PC-3 (cell line): ENCODE data around the gene PLA2G1B. TPM values are rescaled to one million over a fixed set of nuclear protein-coding genes. Genes with fewer than 3 reads are reported as not detected.
"Not testable (repeated sequence)": the region's sequence is repeated elsewhere in the genome, so short reads cannot be mapped to it uniquely, and the experiment has no call there.

Experiments
- ATAC-seq: fragments of 200-7000 bp; cut with Tn5 transposase; 2 replicates; pipeline ENCODE4 v1.9.1; 2020; ENCODE audit warnings: mild to moderate bottlenecking, moderate library complexity
- BruUV-seq: library from RNA; stranded (reverse); fragments of 400-500 nt; replicated peaks from 2 replicates; lab custom pipeline; 2021; lab: Mats Ljungman, UMichigan
- CTCF ChIA-PET: fragments of 300-600 bp; sonication (Branson Sonifier 250); formaldehyde crosslinking; loops from one replicate; lab custom pipeline; 2022; ENCODE audit warnings: antibody characterized with exemption; lab: Charles Lee
- POLR2A ChIA-PET: fragments of 300-600 bp; sonication (Branson Sonifier 250); formaldehyde crosslinking; loops from one replicate; lab custom pipeline; 2022; ENCODE audit warnings: antibody characterized with exemption; ENCODE audit not compliant: unreplicated experiment; lab: Charles Lee
- DNase-seq: peaks from one replicate; pipeline ENCODE4 v3.0.0-alpha.2; 2015
- H2AFZ ChIP-seq: fragments of 300-600 bp; sonication (generic); 2 replicates; pipeline ENCODE4 v1.6.0; 2016; ENCODE audit warnings: antibody characterized with exemption, low read length
- H3F3A ChIP-seq: fragments of 300-600 bp; sonication (generic); one replicate; pipeline ENCODE4 v1.6.0; 2017; ENCODE audit warnings: antibody characterized with exemption, low read length, control low read depth, mild to moderate bottlenecking; ENCODE audit not compliant: unreplicated experiment
- H3K27ac ChIP-seq: fragments of 300-600 bp; sonication (generic); 2 replicates; pipeline ENCODE4 v1.5.1; 2016; ENCODE audit warnings: mild to moderate bottlenecking, low read length
- H3K27me3 ChIP-seq: fragments of 300-600 bp; sonication (generic); 2 replicates; pipeline ENCODE4 v1.6.1; 2016; ENCODE audit warnings: low read length, mixed read lengths
- H3K36me3 ChIP-seq: fragments of 300-600 bp; sonication (generic); 2 replicates; pipeline ENCODE4 v1.6.1; 2016; ENCODE audit warnings: low read depth, mixed run types, low read length, mixed read lengths
- H3K4me1 ChIP-seq: fragments of 300-600 bp; sonication (generic); 2 replicates; pipeline ENCODE4 v1.5.1; 2016; ENCODE audit warnings: low read length; ENCODE audit not compliant: insufficient read depth
- H3K4me2 ChIP-seq: fragments of 300-600 bp; sonication (generic); 2 replicates; pipeline ENCODE4 v1.6.0; 2016; ENCODE audit warnings: low read length
- H3K4me3 ChIP-seq: fragments of 300-600 bp; sonication (generic); 2 replicates; pipeline ENCODE4 v1.5.1; 2016; ENCODE audit warnings: mild to moderate bottlenecking, low read length, mixed read lengths
- H3K79me2 ChIP-seq: fragments of 300-600 bp; sonication (generic); 2 replicates; pipeline ENCODE4 v1.6.1; 2017; ENCODE audit warnings: low read length, mixed read lengths
- H3K9ac ChIP-seq: fragments of 300-600 bp; sonication (generic); 2 replicates; pipeline ENCODE4 v1.6.0; 2016; ENCODE audit warnings: mild to moderate bottlenecking, low read length
- H3K9me2 ChIP-seq: fragments of 300-600 bp; sonication (generic); replicated peaks from 2 replicates; pipeline ENCODE4 v1.6.1; 2016; ENCODE audit warnings: mixed run types, low read length, mixed read lengths
- H3K9me3 ChIP-seq: fragments of 300-600 bp; sonication (generic); 2 replicates; pipeline ENCODE4 v1.6.1; 2016; ENCODE audit warnings: low read length, mixed read lengths
- H4K20me1 ChIP-seq: fragments of 300-600 bp; sonication (generic); 2 replicates; pipeline ENCODE4 v1.6.1; 2016; ENCODE audit warnings: low read length, mixed read lengths
- CTCF ChIP-seq: fragments of 300-600 bp; sonication (generic); conservative IDR thresholded peaks from 2 replicates; pipeline ENCODE4 v1.5.1; 2017; ENCODE audit warnings: antibody characterized with exemption, low read depth, mild to moderate bottlenecking, low read length
- EZH2 ChIP-seq: fragments of 300-600 bp; sonication (generic); IDR thresholded peaks from one replicate; pipeline ENCODE4 v1.6.1; 2017; ENCODE audit warnings: antibody characterized with exemption, mild to moderate bottlenecking, low read length; ENCODE audit not compliant: unreplicated experiment
- EZH2phosphoT487 ChIP-seq: fragments of 300-600 bp; sonication (generic); IDR thresholded peaks from 2 replicates; pipeline ENCODE4 v1.6.1; 2018; ENCODE audit warnings: mild to moderate bottlenecking, antibody characterized with exemption, low read length, borderline replicate concordance
- intact Hi-C: fragments of 100-400 bp; cut with micrococcal nuclease; formaldehyde crosslinking; loops from 2 replicates; pipeline ENCODE4 v1.9.0; 2023
- total RNA-seq: library from RNA; depleted of rRNA; stranded (reverse); fragments of >200 nt; gene quantifications from 2 replicates; pipeline ENCODE4 v1.2.3, GENCODE V29; 2014

The PLA2G1B gene
- total RNA-seq, 1 experiment from 2014 or later, result not detected

DNA sequence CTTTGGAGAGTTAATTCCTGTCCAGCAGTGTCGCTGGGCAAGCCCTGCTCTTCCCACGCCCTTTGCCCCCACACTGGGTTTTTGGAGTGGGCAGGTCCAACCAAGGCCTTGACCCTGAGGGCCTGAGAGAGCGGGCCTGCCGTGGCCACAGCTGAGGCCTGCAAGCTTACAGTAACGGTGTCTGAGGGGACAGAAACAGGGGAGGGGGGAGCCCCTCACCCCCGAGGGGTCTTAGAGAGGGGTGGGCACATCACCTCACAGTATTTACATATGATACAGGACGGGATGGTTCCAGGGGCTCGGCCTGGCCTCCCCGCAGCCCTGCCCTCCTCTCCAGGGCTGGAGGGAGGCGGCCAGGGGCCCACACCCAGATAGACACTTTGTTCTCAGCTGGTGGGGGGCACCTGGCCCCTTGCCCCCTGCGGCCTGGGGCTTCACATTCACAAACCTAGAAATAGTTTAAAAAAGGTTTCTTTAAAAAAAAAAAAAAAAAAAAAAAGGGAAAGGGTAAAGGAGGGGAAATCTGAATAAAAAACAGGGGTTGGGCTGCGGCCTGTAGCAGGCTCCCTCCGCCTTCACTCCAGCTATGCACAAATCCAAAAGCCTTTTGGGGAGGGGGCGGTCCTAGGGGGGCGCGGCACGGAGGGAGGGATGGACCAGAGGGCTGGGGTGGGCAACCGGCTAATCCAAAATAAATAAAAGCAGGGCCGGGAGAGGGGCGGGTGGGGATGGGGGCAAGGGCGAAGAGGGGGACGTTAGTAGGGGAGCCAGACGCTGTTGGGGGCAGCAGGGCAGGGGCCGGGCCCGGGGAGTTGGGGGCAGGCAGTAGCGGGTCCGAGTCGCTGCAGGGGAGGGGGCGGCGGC lies 14.8 kb upstream of the PLA2G1B start:
- Histone ChIP-seq H3K4me1 (no peaks in the 10 kb centered on the region), H3K79me2 (no peaks in the 10 kb centered on the region), H3K4me3 (no peak overlapping the region), H3K27me3 (no peaks in the 10 kb centered on the region), H3K4me2 (no peak overlapping the region), H4K20me1 (no peaks in the 10 kb centered on the region), H3K9me2 (no peaks in the 10 kb centered on the region), H3K36me3 (no peaks in the 10 kb centered on the region), H2AFZ (no peak overlapping the region), H3K9me3 (no peaks in the 10 kb centered on the region), H3F3A (no peaks in the 10 kb centered on the region), H3K27ac (no peak overlapping the region), H3K9ac (no peak overlapping the region)
- intact Hi-C loops, result no loop called here
- CTCF ChIA-PET, result no interaction called here
- POLR2A ChIA-PET, result no interaction called here
- no TSS peak for BruUV-seq
- no peak for TF ChIP-seq EZH2
- TF ChIP-seq CTCF, result no peak
- no peak for TF ChIP-seq EZH2phosphoT487
- DNase-seq (no peak), ATAC-seq (no peak)

GRCh38 chr12:120339256-120339655 lies 11.7 kb upstream of the PLA2G1B start:
- no peak overlapping the region for H2AFZ ChIP-seq
- H3F3A ChIP-seq, result no peaks in the 10 kb centered on the region
- H4K20me1 ChIP-seq, result no peaks in the 10 kb centered on the region
- CTCF ChIA-PET, result no interaction called here
- no peak overlapping the region for H3K4me3 ChIP-seq
- no peak for DNase-seq
- no peaks in the 10 kb centered on the region for H3K9me3 ChIP-seq
- no peak overlapping the region for H3K4me2 ChIP-seq
- H3K9me2 ChIP-seq, result no peaks in the 10 kb centered on the region
- BruUV-seq, result no TSS peak
- ATAC-seq, result no peak
- H3K36me3 ChIP-seq, result no peaks in the 10 kb centered on the region
- no peak overlapping the region for H3K9ac ChIP-seq
- TF ChIP-seq EZH2phosphoT487 (no peak), EZH2 (no peak), CTCF (no peak)
- H3K79me2 ChIP-seq, result no peaks in the 10 kb centered on the region
- POLR2A ChIA-PET, result no interaction called here
- intact Hi-C loops, result no loop called here
- H3K27me3 ChIP-seq, result no peaks in the 10 kb centered on the region
- no peak overlapping the region for H3K27ac ChIP-seq
- H3K4me1 ChIP-seq, result no peaks in the 10 kb centered on the region

GRCh38 chr12:120337730-120338129 lies 10.2 kb upstream of the PLA2G1B start:
- intact Hi-C loops, result no loop called here
- H3K9me2 ChIP-seq, result no peaks in the 10 kb centered on the region
- no peak for TF ChIP-seq EZH2phosphoT487
- no peak for TF ChIP-seq EZH2
- no peak for TF ChIP-seq CTCF
- no peaks in the 10 kb centered on the region for H3K9me3 ChIP-seq
- POLR2A ChIA-PET, result no interaction called here
- no peaks in the 10 kb centered on the region for H3K36me3 ChIP-seq
- H3K4me2 ChIP-seq, result no peak overlapping the region
- H2AFZ ChIP-seq, result no peak overlapping the region
- no peaks in the 10 kb centered on the region for H3K4me1 ChIP-seq
- no peak overlapping the region for H3K9ac ChIP-seq
- CTCF ChIA-PET, result no interaction called here
- no peaks in the 10 kb centered on the region for H4K20me1 ChIP-seq
- no peak overlapping the region for H3K27ac ChIP-seq
- DNase-seq (no peak), ATAC-seq (no peak)
- BruUV-seq, result no TSS peak
- no peaks in the 10 kb centered on the region for H3F3A ChIP-seq
- H3K27me3 ChIP-seq, result no peaks in the 10 kb centered on the region
- H3K4me3 ChIP-seq, result no peak overlapping the region
- no peaks in the 10 kb centered on the region for H3K79me2 ChIP-seq

- H3K4me3 ChIP-seq, POLR2A ChIA-PET, H3K79me2 ChIP-seq, H3K9me3 ChIP-seq, H3K27ac ChIP-seq, H3F3A ChIP-seq, H4K20me1 ChIP-seq, H2AFZ ChIP-seq, CTCF ChIA-PET, H3K9ac ChIP-seq, H3K4me2 ChIP-seq, intact Hi-C loops, H3K36me3 ChIP-seq, BruUV-seq, DNase-seq, ATAC-seq, H3K4me1 ChIP-seq, H3K9me2 ChIP-seq, H3K27me3 ChIP-seq: not testable (repeated sequence)
Measured at GRCh38 chr12:120336392-120336791, 8.8 kb upstream of the PLA2G1B start.
